ENCODE results near the gene GNG8. TPM values are rescaled to one million over a fixed set of nuclear protein-coding genes. Genes with fewer than 3 reads are reported as not detected.

GNG8 gene
- total RNA-seq, 1 experiment from 2014 or later: not detected

DNA sequence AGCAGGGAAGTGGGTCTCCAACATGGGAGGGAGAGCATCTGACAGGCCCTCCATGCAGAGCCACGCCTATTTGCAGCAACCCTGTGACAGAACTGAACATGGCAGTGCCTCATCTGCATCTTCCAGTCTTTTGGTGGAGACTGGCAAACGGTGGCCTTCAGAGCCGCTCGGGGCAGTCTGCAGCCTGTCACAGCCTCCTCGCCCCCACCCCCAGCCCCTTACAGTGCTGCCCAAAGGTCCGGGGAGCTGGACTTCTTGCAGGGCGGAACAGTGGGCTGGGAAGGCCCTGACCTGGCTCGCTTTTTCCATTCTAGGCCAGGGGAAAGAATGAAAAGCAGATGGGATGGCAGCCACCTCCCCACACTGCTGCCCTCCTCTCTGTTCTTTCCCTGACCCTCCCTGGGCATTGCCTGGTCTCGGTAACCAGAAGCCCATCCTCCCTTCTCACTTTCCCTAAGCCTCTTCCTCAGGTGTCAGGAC is 32.2 kb downstream of the GNG8 start:
- H3K4me1 ChIP-seq (ENCODE audit: control insufficient read depth, insufficient read depth, low read length): peaks cover 14% of the 10 kb centered on the region
- 0 out of 2 replicates have a peak, but pooled peaks cover under 1% of the 10 kb centered on the region for H3K9me3 ChIP-seq (ENCODE audit: control insufficient read depth, insufficient read depth, low read depth, low read length)
- BruUV-seq (replicated peaks): no TSS peak
- ChIA-PET POLR2A (no interaction called here), CTCF (no interaction called here)
- in situ Hi-C loops (cut with HindIII; ENCODE audit: low pct_unique_long_range_greater_than_20kb, low sequenced_read_pairs): no loop called here
- H3K4me3 ChIP-seq (ENCODE audit: low read depth in 2 of 2, low read length in 2 of 2): peak overlapping the region in 1 of 2 experiments; percentile 99; a peak in 1 of 4 replicates
- H3K27ac ChIP-seq (ENCODE audit: low read length): peak overlapping the region; percentile 96; the same call in 1 of the 2 replicates
- no peak for DNase-seq (ENCODE audit: low read depth, low spot score)
- ATAC-seq: no peak
- TF ChIP-seq POLR2AphosphoS5 (IDR thresholded peaks at IDR 0.05; ENCODE audit: low read depth, low read length) (no peak), TCF7L2 (IDR thresholded peaks at IDR 0.05; ENCODE audit: low read depth, low read length) (no peak), SIN3A (IDR thresholded peaks at IDR 0.05; ENCODE audit: borderline replicate concordance, insufficient read depth, low read depth, low read length) (no peak)
- TF ChIP-seq, protein P1, sequence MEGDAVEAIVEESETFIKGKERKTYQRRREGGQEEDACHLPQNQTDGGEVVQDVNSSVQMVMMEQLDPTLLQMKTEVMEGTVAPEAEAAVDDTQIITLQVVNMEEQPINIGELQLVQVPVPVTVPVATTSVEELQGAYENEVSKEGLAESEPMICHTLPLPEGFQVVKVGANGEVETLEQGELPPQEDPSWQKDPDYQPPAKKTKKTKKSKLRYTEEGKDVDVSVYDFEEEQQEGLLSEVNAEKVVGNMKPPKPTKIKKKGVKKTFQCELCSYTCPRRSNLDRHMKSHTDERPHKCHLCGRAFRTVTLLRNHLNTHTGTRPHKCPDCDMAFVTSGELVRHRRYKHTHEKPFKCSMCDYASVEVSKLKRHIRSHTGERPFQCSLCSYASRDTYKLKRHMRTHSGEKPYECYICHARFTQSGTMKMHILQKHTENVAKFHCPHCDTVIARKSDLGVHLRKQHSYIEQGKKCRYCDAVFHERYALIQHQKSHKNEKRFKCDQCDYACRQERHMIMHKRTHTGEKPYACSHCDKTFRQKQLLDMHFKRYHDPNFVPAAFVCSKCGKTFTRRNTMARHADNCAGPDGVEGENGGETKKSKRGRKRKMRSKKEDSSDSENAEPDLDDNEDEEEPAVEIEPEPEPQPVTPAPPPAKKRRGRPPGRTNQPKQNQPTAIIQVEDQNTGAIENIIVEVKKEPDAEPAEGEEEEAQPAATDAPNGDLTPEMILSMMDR (IDR thresholded peaks at IDR 0.05): no peak
- TF ChIP-seq, protein P2, sequence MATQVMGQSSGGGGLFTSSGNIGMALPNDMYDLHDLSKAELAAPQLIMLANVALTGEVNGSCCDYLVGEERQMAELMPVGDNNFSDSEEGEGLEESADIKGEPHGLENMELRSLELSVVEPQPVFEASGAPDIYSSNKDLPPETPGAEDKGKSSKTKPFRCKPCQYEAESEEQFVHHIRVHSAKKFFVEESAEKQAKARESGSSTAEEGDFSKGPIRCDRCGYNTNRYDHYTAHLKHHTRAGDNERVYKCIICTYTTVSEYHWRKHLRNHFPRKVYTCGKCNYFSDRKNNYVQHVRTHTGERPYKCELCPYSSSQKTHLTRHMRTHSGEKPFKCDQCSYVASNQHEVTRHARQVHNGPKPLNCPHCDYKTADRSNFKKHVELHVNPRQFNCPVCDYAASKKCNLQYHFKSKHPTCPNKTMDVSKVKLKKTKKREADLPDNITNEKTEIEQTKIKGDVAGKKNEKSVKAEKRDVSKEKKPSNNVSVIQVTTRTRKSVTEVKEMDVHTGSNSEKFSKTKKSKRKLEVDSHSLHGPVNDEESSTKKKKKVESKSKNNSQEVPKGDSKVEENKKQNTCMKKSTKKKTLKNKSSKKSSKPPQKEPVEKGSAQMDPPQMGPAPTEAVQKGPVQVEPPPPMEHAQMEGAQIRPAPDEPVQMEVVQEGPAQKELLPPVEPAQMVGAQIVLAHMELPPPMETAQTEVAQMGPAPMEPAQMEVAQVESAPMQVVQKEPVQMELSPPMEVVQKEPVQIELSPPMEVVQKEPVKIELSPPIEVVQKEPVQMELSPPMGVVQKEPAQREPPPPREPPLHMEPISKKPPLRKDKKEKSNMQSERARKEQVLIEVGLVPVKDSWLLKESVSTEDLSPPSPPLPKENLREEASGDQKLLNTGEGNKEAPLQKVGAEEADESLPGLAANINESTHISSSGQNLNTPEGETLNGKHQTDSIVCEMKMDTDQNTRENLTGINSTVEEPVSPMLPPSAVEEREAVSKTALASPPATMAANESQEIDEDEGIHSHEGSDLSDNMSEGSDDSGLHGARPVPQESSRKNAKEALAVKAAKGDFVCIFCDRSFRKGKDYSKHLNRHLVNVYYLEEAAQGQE (IDR thresholded peaks at IDR 0.05; ENCODE audit: insufficient read depth in 1 of 2, low read depth in 2 of 2, low read length in 1 of 2): no peak
- H3K36me3 ChIP-seq (ENCODE audit: control insufficient read depth, insufficient read depth, low read length): peaks cover 5% of the 10 kb centered on the region
- no peaks in the 10 kb centered on the region for H3K27me3 ChIP-seq (ENCODE audit: control insufficient read depth, insufficient read depth, low read length)
- intact Hi-C loops (cut with micrococcal nuclease; ENCODE audit: unreplicated experiment): no loop called here

DNA sequence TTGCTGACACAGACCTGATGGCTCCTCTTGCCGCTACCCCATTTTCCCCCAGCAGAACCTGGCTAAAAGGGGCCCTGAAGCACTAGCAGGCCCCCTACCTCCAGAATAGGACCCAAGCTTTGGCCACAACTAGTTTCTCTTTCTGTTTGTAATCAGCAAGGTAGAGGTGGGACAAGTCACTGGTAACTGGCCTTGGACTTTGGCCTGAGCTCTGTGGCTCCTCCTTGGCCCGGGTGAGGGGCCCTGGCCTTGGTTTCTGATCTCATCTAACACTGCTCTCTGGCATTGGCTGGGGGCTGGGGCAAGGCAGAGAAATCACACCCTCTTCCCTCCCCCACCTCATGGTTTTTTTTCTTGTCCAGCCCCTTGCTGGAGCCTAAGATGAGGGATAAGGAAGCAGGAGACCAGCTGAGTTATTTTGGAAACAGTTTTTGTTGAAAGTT is 32.8 kb downstream of the GNG8 start:
- POLR2A ChIA-PET: no interaction called here
- TF ChIP-seq TCF7L2 (IDR thresholded peaks at IDR 0.05; ENCODE audit: low read depth, low read length) (no peak), POLR2AphosphoS5 (IDR thresholded peaks at IDR 0.05; ENCODE audit: low read depth, low read length) (no peak), SIN3A (IDR thresholded peaks at IDR 0.05; ENCODE audit: borderline replicate concordance, insufficient read depth, low read depth, low read length) (no peak)
- TF ChIP-seq, protein P2 (IDR thresholded peaks at IDR 0.05; ENCODE audit: insufficient read depth in 1 of 2, low read depth in 2 of 2, low read length in 1 of 2): no peak
- TF ChIP-seq, protein P1 (IDR thresholded peaks at IDR 0.05): no peak
- CTCF ChIA-PET: no interaction called here
- BruUV-seq (replicated peaks): no TSS peak
- peaks cover 5% of the 10 kb centered on the region for H3K36me3 ChIP-seq (ENCODE audit: control insufficient read depth, insufficient read depth, low read length)
- H3K4me1 ChIP-seq (ENCODE audit: control insufficient read depth, insufficient read depth, low read length): peaks cover 14% of the 10 kb centered on the region
- peak overlapping the region; percentile 96 for H3K27ac ChIP-seq (ENCODE audit: low read length)
- intact Hi-C loops (cut with micrococcal nuclease; ENCODE audit: unreplicated experiment): no loop called here
- peaks cover 3% of the 10 kb centered on the region; the same call in 1 of the 2 replicates for H3K9me3 ChIP-seq (ENCODE audit: control insufficient read depth, insufficient read depth, low read depth, low read length)
- ATAC-seq (no peak), DNase-seq (ENCODE audit: low read depth, low spot score) (no peak)
- peak overlapping the region; percentile 98 to 99 for H3K4me3 ChIP-seq (ENCODE audit: low read depth in 2 of 2, low read length in 2 of 2)
- no peaks in the 10 kb centered on the region for H3K27me3 ChIP-seq (ENCODE audit: control insufficient read depth, insufficient read depth, low read length)
- in situ Hi-C loops (cut with HindIII; ENCODE audit: low pct_unique_long_range_greater_than_20kb, low sequenced_read_pairs): no loop called here
